Measurements from ENCODE around the gene VIPR1.

- TF ChIP-seq POLR2A (IDR thresholded peaks at IDR 0.05; ENCODE audit: low read depth, low read length) (no peak), POLR2AphosphoS5 (IDR thresholded peaks at IDR 0.05; ENCODE audit: low read depth, low read length) (no peak), TAF1 (IDR thresholded peaks at IDR 0.05; ENCODE audit: borderline replicate concordance, low read depth, low read length) (no peak)
These were observed 7.0 kb upstream of the VIPR1 start for GRCh38 chr3:42495393-42495792.
